Measurements from ENCODE around the gene RELB.

The RELB gene

DNA sequence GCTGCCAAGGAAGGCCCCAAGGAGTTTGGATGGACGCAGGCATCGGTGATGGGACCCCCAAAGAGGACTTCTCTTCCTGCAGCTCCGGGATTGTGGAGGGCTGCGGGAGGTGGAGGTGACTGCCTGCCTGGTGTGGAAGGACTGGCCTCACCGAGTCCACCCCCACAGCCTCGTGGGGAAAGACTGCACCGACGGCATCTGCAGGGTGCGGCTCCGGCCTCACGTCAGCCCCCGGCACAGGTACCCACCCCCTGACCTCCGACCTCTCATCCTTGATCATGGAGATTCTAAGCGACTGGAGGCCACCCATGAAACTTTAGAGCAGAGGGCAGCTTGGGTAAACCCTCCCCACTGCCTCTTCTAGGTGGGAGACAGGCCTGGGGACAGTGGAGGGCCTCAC is 20.7 kb downstream of the RELB start:
- no peak for DNase-seq

DNA sequence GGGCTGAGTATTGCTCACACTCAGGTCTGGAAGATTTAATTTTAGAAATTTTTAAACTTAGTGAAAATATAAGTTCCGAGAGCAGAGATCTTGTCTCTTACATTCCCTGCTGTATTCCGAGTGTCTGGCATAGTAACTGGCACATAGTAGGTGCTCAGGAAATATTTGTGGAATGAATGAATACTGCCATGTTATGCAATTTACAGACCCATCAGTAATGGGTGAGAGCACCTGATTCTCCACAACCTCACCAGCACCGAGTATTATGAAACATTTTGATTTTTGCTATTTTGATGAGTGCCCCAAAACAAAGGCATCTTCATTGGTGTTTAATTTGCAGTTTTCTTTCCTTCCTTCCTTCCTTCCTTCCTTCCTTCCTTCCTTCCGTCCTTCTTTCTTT is 21.8 kb downstream of the RELB start:
- no peak for DNase-seq

DNA sequence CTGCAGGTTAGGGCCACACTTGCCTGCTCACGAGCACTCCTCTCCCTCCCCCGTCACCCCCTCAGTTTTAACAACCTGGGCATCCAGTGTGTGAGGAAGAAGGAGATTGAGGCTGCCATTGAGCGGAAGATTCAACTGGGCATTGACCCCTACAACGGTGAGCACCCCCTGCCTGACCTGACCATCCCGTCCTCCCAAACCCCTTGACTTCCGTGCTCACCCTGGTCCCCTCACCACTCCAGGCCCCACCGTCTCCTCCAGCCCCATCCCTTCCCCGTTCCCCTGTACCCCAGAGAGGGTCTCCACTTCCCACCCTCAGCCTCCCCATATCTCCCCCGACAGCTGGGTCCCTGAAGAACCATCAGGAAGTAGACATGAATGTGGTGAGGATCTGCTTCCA is 24.0 kb downstream of the RELB start:
- no peak for DNase-seq

- DNase-seq, result no peak
These were observed 26.1 kb downstream of the RELB start for GRCh38 chr19:45027371-45027770.

DNA sequence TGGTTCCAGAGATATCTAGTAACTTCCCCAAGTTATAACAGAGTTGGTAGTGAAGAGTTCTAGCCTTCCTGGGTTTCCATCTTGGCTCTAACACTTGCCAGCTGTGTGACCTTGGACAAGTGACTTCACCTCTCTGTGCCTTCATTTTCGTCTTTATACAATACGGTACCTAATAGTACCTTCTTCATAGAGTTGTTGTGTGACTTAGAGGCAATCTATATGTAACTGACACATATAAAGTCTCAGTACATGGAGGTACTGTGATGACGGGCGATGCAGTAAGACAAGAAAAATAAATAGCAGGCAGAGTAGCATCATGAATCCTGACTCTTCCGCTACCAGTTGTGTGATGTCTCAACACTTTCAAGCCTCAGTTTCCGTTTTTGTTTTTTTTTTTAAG is 29.6 kb downstream of the RELB start:
- DNase-seq, result no peak

DNA sequence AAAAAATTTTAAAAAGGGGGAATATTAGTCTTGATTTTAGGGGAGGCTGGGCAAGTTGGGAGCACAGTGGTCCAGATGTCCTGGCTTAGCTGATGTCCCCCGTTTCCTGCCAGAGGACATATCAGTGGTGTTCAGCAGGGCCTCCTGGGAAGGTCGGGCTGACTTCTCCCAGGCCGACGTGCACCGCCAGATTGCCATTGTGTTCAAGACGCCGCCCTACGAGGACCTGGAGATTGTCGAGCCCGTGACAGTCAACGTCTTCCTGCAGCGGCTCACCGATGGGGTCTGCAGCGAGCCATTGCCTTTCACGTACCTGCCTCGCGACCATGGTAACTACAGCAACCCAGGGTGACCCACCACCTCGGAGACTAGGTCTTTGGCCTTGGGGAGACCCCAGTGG is 31.2 kb downstream of the RELB start:
- DNase-seq, result no peak

DNA sequence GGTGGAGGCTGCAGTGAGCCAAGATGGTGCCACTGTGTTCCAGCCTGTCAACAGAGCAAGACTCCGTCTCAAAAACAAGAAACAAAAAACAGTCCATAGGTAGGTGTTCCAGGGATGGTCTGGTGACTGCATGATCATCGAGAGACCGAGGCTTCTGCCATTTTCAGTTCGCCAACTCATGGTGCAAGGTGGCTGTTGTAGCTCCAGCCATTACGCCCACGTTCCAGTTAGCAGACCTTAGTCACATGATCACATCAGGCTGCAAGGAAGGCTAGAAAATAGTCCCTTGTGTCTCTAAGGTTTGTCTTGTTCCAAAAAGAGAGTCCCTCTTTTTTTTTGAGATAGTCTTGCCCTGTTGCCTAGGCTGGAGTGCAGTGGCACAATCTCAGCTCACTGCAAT is 34.5 kb downstream of the RELB start:
- no peak for DNase-seq

DNA sequence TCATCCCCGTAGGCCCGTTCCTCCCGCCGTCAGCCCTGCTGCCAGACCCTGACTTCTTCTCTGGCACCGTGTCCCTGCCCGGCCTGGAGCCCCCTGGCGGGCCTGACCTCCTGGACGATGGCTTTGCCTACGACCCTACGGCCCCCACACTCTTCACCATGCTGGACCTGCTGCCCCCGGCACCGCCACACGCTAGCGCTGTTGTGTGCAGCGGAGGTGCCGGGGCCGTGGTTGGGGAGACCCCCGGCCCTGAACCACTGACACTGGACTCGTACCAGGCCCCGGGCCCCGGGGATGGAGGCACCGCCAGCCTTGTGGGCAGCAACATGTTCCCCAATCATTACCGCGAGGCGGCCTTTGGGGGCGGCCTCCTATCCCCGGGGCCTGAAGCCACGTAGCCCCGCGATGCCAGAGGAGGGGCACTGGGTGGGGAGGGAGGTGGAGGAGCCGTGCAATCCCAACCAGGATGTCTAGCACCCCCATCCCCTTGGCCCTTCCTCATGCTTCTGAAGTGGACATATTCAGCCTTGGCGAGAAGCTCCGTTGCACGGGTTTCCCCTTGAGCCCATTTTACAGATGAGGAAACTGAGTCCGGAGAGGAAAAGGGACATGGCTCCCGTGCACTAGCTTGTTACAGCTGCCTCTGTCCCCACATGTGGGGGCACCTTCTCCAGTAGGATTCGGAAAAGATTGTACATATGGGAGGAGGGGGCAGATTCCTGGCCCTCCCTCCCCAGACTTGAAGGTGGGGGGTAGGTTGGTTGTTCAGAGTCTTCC is 36.3 kb downstream of the RELB start:
- no peak for DNase-seq

DNA sequence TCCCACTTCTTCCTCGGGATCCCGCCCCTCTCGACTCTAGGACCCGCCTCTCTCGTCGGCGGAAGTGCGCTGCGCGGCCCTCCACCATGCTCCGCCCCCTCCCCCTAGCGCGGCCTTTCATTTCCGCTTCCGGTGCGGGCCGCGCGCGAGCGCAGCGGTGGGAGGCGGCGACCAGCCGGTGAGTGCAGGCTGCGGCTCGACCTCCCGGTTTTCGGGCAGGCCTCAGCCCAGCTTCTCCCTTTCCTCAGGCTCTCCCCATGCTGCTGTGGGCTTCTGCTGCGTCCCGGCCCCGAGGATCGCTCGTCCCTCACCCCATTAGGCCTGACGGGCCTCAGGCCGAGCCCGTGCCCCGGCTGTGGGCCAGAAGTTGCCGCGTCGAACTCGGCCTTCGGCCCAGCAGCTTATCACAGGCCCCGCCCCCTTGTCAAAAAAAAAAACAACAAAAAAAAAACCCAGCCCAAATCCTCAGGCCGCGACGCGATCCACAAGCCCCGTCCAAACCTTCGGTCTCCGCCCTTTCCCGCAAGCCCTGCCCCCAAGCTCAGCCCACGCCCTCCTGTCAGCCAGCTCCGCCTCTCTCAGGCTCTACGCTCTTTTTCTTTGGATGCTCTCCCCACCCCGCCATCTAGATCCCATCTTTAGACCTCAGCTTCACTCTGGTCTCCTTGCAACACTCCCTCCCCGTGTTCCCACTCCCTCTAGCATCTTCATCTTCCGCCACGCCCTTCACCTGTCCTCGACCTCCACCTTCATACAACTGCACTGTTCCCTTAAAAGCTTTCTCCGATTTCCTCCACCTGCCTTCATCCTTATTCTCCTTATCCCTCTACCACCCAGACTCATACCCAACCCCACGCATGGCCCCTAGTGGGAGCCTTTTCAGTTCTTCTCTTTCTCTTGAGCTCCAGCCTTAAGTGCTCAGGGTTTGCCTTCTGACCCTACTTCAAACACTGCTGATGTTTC is 37.9 kb downstream of the RELB start, which contains the start of gene CLASRP:
Gene CLASRP (plus strand): TSS at position 115 of the 963 bp plus-strand sequence. CDS start 1,168 bp downstream, outside the sequence.
- DNase-seq, result peak; percentile 16 to 92 (median 78)

DNA sequence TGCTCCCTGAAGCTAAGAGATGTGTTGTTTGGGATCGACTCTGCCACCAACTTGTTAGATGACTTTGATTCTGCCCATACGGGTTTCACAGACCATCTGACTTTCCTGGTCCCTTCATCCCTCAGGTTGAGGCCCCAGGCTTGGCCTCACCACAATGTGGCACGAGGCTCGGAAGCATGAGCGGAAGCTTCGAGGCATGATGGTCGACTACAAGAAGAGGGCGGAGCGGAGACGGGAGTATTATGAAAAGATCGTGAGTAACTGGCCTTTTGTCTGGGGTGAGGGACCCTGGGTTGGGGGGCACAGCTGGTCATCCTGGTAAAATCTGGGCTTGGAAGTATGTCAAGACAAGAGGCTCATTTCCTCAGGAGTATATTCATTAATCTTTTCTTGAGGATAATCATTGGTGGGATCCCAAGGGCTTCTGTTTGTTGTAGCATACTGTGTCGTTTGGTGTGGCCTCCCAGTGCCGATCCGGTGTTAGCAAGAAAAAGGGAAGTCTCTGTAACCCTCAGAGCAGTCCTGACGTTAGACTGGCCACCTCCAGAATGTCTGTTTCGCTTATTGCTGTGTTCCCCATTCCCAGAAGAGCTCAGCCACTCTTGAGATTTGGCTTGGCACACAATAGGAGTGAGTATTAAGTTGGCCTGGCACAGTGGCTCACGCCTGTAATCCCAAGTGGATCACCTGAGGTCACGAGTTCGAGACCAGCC is 39.0 kb downstream of the RELB start:
- DNase-seq, result no peak

DNA sequence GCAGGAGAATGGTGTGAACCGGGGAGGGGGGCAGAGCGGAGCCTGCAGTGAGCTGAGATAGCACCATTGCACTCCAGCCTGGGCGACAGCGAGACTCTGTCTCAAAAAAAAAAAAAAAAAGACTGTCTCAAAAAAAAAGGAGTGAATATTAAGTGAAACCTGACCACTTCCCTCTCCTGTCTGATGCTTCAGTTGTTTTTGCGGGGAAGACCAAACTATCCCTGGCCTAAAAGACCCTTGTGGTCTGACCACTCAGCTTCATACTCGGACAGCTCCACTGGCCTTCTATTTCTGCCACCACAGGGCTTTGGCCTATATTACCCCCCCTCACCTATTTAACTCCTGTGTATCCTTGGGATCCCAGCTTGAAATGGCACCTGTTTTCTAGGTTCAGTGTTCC is 39.9 kb downstream of the RELB start:
- DNase-seq, result no peak

- peak; percentile 12 to 96 (median 79) for DNase-seq
These were observed 44.5 kb downstream of the RELB start for GRCh38 chr19:45045671-45046353.

DNA sequence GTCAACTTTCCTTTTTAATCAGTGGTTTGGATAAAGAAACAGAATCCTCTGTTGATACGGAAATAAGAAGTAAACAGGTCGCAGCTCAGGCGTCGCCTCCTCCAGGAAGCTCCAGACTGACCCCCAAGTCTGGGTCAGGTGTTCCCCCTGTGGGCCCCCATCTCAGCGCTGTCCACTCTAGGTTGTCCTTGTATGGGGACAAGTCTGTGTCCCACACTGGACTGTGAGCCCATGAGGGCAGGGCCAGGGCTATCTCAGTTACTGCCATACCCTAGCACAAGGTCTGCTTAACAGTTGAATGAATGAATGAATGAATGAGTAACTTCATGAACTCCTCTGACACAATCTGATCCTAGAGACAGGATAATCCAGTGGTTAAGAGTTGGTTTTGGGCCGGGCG is 45.1 kb downstream of the RELB start:
- peak in 3 of 56 donors; percentile 21 to 48 (median 28) for DNase-seq

- DNase-seq, result no peak
These were observed 46.0 kb downstream of the RELB start for GRCh38 chr19:45047188-45047797.

- DNase-seq, result peak in 33 of 56 donors; percentile 3 to 71 (median 32)
These were observed 47.9 kb downstream of the RELB start for GRCh38 chr19:45049073-45049736.

- no peak for DNase-seq
These were observed 48.8 kb downstream of the RELB start for GRCh38 chr19:45050036-45050435.

DNA sequence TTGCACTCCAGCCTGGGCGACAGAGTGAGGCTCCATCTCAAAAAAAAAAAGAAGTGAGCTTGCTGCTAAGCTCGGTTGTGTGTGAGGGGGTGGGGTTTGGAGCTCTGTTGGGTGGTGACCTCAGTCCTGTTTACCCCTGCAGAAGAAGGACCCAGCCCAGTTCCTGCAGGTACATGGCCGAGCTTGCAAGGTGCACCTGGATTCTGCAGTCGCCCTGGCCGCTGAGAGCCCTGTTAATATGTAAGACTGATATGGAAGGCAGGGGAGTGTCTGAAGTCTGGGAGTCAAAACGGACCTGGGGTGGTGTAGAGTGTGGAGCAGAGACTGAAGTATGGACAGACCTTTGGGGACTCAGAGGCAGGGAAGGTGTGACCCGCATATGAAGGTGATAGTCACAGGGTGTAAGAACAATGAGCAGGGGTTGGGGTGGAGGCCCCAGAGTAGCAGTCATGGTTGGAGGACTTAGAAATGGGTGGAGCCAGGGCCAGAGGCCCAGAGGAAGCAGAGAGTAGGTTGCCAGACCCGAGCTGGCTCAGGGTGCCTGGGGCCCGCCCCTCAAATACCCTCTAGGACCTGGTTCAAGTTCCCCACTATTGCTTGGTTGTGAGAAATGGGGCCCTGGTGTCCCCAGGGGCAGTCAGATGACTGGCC is 50.8 kb downstream of the RELB start:
- no peak for DNase-seq

GRCh38 chr19:45056831-45057230 is 55.6 kb downstream of the RELB start:
- no peak for DNase-seq

GRCh38 chr19:45057444-45057843 is 56.2 kb downstream of the RELB start:
- DNase-seq, result no peak

Measured in amygdala (tissue), 56 donors.